K562 (cell line): ENCODE data around the gene SART1. TPM values are rescaled to one million over a fixed set of nuclear protein-coding genes. Genes with fewer than 3 reads are reported as not detected.

Experiments used
- ATAC-seq: fragments of 200-7000 bp; cut with Tn5 transposase; 3 replicates; pipeline ENCODE4 v1.9.1; 2020; ENCODE audit warnings: moderate library complexity
- BruUV-seq: library from RNA; stranded (reverse); fragments of 400-500 nt; replicated peaks from 2 replicates; lab custom pipeline; 2021; lab: Mats Ljungman, UMichigan
- CTCF ChIA-PET: fragments of 300-600 bp; formaldehyde crosslinking; extraction: SDS; loops from one replicate; lab custom pipeline; 2021; ENCODE audit warnings: low intra/inter-chr PET ratio; lab: Yijun Ruan, JAX
- POLR2A ChIA-PET: fragments of 300-600, 350-650 bp; sonication (Branson Sonifier 250); formaldehyde crosslinking; extraction: SDS; loops from one replicate; lab custom pipeline; 2021; ENCODE audit warnings: antibody characterized with exemption, inconsistent platforms; lab: Yijun Ruan, JAX
- DNase-seq, 4 experiments: peaks; one replicate each; pipeline versions ENCODE4 v3.0.0 to v3.0.0-alpha.2; 2011 to 2018; ENCODE audit warnings: low spot score in 3 of 4, mixed read lengths in 3 of 4; ENCODE audit errors: extremely low read depth in 1 of 4
- FAIRE-seq: peaks from 2 replicates; lab custom pipeline; 2011; peaks lifted over from hg19 to GRCh38; lab: Jason Lieb, UNC
- H2AFZ ChIP-seq: 2 replicates; pipeline ENCODE4 v1.6.0; 2011; ENCODE audit warnings: low read depth, low read length, control low read depth, inconsistent platforms
- H3K27ac ChIP-seq: fragments of 200-600 bp; 3 replicates; pipeline ENCODE4 v1.8.0; 2011; ENCODE audit warnings: low read depth, mild to moderate bottlenecking, control low read depth, inconsistent platforms, low read length, moderate library complexity, mixed read lengths; ENCODE audit errors: extremely low read depth
- H3K27me3 ChIP-seq, 2 experiments: fragments of 300-600 bp in 1 of 2; 2 replicates in 1 of 2; 3 replicates in 1 of 2; pipeline versions ENCODE4 v1.6.0 to v1.8.0; 2011; ENCODE audit warnings: inconsistent platforms in 2 of 2, low read length in 2 of 2, mild to moderate bottlenecking in 1 of 2, mixed read lengths in 1 of 2, moderate library complexity in 1 of 2; ENCODE audit not compliant: control insufficient read depth in 2 of 2, insufficient read depth in 2 of 2
- H3K36me3 ChIP-seq: fragments of 300-600 bp; 3 replicates; pipeline ENCODE4 v1.8.0; 2011; ENCODE audit warnings: mild to moderate bottlenecking, low read length, inconsistent platforms; ENCODE audit not compliant: control insufficient read depth, insufficient read depth
- H3K4me1 ChIP-seq, 2 experiments: fragments of 200-600 bp in 1 of 2; replicated peaks in 1 of 2; 2 replicates in 1 of 2; 3 replicates in 1 of 2; pipeline versions ENCODE4 v1.5.1 to v1.8.0; 2011; ENCODE audit warnings: inconsistent platforms in 2 of 2, low read length in 2 of 2, mild to moderate bottlenecking in 1 of 2, mixed read lengths in 1 of 2, moderate library complexity in 1 of 2; ENCODE audit not compliant: control insufficient read depth in 2 of 2, insufficient read depth in 2 of 2
- H3K4me2 ChIP-seq: 2 replicates; pipeline ENCODE4 v1.6.1; 2011; ENCODE audit warnings: low read length, control low read depth, inconsistent platforms, mixed read lengths; ENCODE audit not compliant: insufficient read depth
- H3K4me3 ChIP-seq: fragments of 200-600 bp; sonication (generic), shearing (Covaris generic); 2 replicates; pipeline ENCODE4 v1.5.1; 2016; ENCODE audit warnings: control low read depth, inconsistent platforms
- H3K79me2 ChIP-seq: fragments of 200-600 bp; 3 replicates; pipeline ENCODE4 v1.8.0; 2011; ENCODE audit warnings: low read length, inconsistent platforms; ENCODE audit not compliant: control insufficient read depth, insufficient read depth
- H3K9ac ChIP-seq, 2 experiments: 2 replicates each; pipeline versions ENCODE4 v1.6.0 to v1.6.1; 2011; ENCODE audit warnings: low read depth in 2 of 2, low read length in 2 of 2, control low read depth in 1 of 2, inconsistent platforms in 1 of 2, mild to moderate bottlenecking in 1 of 2, mixed read lengths in 1 of 2; ENCODE audit not compliant: insufficient read depth in 1 of 2
- H3K9me1 ChIP-seq: one replicate; pipeline ENCODE4 v1.6.0; 2011; ENCODE audit warnings: inconsistent platforms, mild to moderate bottlenecking, low read length, moderate library complexity; ENCODE audit not compliant: control insufficient read depth, insufficient read depth
- H3K9me3 ChIP-seq: replicated peaks from 2 replicates; pipeline ENCODE4 v1.5.1; 2011; ENCODE audit warnings: low read depth, low read length, inconsistent platforms; ENCODE audit not compliant: control insufficient read depth, insufficient read depth
- H4K20me1 ChIP-seq: replicated peaks from 2 replicates; pipeline ENCODE4 v1.6.1; 2011; ENCODE audit warnings: low read length, inconsistent platforms, mixed read lengths; ENCODE audit not compliant: control insufficient read depth, insufficient read depth
- CBX8 ChIP-seq: fragments of 200-600 bp; sonication (generic); IDR thresholded peaks from 2 replicates; pipeline ENCODE4 v1.6.1; 2012; ENCODE audit warnings: borderline replicate concordance, mixed run types, low read depth, mild to moderate bottlenecking, moderate library complexity, mixed read lengths, low read length, control low read depth, inconsistent platforms; ENCODE audit not compliant: poor library complexity, severe bottlenecking; ENCODE audit errors: extremely low read depth
- JUND ChIP-seq, 2 experiments: IDR thresholded peaks; 2 replicates in 1 of 2; 3 replicates in 1 of 2; pipeline ENCODE4 v1.6.1; 2011; ENCODE audit warnings: borderline replicate concordance in 2 of 2, low read depth in 2 of 2, low read length in 2 of 2, improper control_type of control experiment in 1 of 2, missing biosample characterization in 1 of 2, missing genetic modification characterization in 1 of 2, missing genetic modification reagents in 1 of 2
- MBD2 ChIP-seq: sonication (generic); IDR thresholded peaks from 2 replicates; pipeline ENCODE4 v1.6.1; 2016; ENCODE audit warnings: low read depth, borderline replicate concordance
- PURB ChIP-seq: sonication (generic); formaldehyde crosslinking; IDR thresholded peaks from 2 replicates; pipeline ENCODE4 v1.9.0; 2021; ENCODE audit warnings: low read depth, mild to moderate bottlenecking, missing genetic modification reagents
- REST ChIP-seq, 2 experiments: fragments of 450-650 bp; formaldehyde crosslinking in 1 of 2; IDR thresholded peaks; 2 replicates each; pipeline versions ENCODE4 v1.4.0 to v1.6.1; 2014 to 2020; ENCODE audit warnings: mild to moderate bottlenecking in 2 of 2, borderline replicate concordance in 1 of 2, low read depth in 1 of 2
- SOX6 ChIP-seq: fragments of 450-650 bp; IDR thresholded peaks from 2 replicates; pipeline ENCODE4 v1.6.1; 2014; ENCODE audit warnings: mild to moderate bottlenecking
- ZNF263 ChIP-seq: sonication (generic); formaldehyde crosslinking; IDR thresholded peaks from 2 replicates; pipeline ENCODE4 v1.8.0; 2022; ENCODE audit warnings: mild to moderate bottlenecking, missing genetic modification reagents, borderline replicate concordance
- whole genome bisulfite sequencing: fragments of 100-300 bp; shearing (Covaris generic); methylation state at CpG from one replicate; pipeline ENCODE4 v1.1.6; 2016; ENCODE audit warnings: low coverage, mixed read lengths; ENCODE audit not compliant: insufficient coverage; ENCODE audit errors: missing lambda C conversion rate; 5-methylcytosine and 5-hydroxymethylcytosine counted together
- in situ Hi-C: fragments of 300-500 bp; cut with MboI; formaldehyde crosslinking; loops from 4 replicates; pipeline ENCODE4 v1.15.0; 2018; ENCODE audit warnings: inconsistent platforms, mixed read lengths
- intact Hi-C: fragments of 100-400 bp; cut with micrococcal nuclease; formaldehyde crosslinking; loops from 2 replicates; pipeline ENCODE4 v1.14.2; 2022
- polyA plus RNA-seq, 8 experiments: library from polyadenylated mRNA; depleted of rRNA in 4 of 8; stranded (reverse) in 5 of 8; unstranded in 3 of 8; fragments of >200 nt; fragmentation: Nextera tagmentation in 2 of 8; fragmentation: Illumina TruSeq in 1 of 8; extraction: Ambion mirVana in 2 of 8; extraction: Trizol in 1 of 8; gene quantifications; 2 replicates each; pipeline versions ENCODE4 v1.2.1 to v1.2.3, GENCODE V29; 2011 to 2014; ENCODE audit warnings: inconsistent platforms in 1 of 8, missing spikeins in 1 of 8
- total RNA-seq, 7 experiments: library from RNA; depleted of rRNA in 6 of 7; stranded (reverse); fragments of >200 nt in 6 of 7; fragmentation: Illumina TruSeq in 2 of 7; extraction: Trizol in 2 of 7; gene quantifications; 2 replicates each; pipeline versions ENCODE4 v1.2.1 to v1.2.3, GENCODE V29; 2011 to 2021; ENCODE audit warnings: low replicate concordance in 1 of 7

Gene SART1
- total and polyA plus RNA-seq, 9 of the 15 experiments (the other 6 are each of a cell fraction or from before 2014, with no cell fraction given), result 4.8 to 84.1 (median 31.7) TPM

- H3K4me2 ChIP-seq, result no peak overlapping the region
- TF ChIP-seq REST (IDR thresholded peaks at IDR 0.05; ENCODE audit: borderline replicate concordance) (peak; percentile 28), REST (CRISPR knock-in tag; IDR thresholded peaks at IDR 0.05; ENCODE audit: low read depth) (no peak), PURB (CRISPR knock-in tag) (no peak), JUND (IDR thresholded peaks at IDR 0.05; ENCODE audit: borderline replicate concordance, low read depth, low read length) (no peak), JUND (tag; IDR thresholded peaks at IDR 0.05; ENCODE audit: borderline replicate concordance, low read depth, low read length) (no peak), MBD2 (no peak), ZNF263 (CRISPR knock-in tag) (no peak), SOX6 (no peak), CBX8 (no peak)
- H4K20me1 ChIP-seq, result no peaks in the 10 kb centered on the region
- WGBS, result 15% methylated on average over 2 of the region's 2 CpGs
- ChIA-PET POLR2A (interaction anchor here (0.7 to 1.6 kb wide), 3 partner anchors 33 to 260 kb away, joined by 3 to 5 read pairs (median 3); no protein-coding TSS in a partner anchor), CTCF (no interaction called here)
- peaks cover 20% of the 10 kb centered on the region; the same call in 1 of the 3 replicates for H3K36me3 ChIP-seq
- ATAC-seq (no peak), FAIRE-seq (no peak), DNase-seq (no peak)
- no peaks in the 10 kb centered on the region for H3K9me3 ChIP-seq
- no peak overlapping the region for H3K4me3 ChIP-seq
- in situ Hi-C loops (no loop called here), intact Hi-C loops (no loop called here)
- peaks cover 2% of the 10 kb centered on the region; the same call in 1 of the 3 replicates for H3K79me2 ChIP-seq
- BruUV-seq, result no TSS peak
- H3K9me1 ChIP-seq, result no peaks in the 10 kb centered on the region
- no peak overlapping the region for H3K27ac ChIP-seq
- no peak overlapping the region for H3K9ac ChIP-seq
- H3K27me3 ChIP-seq, result no peaks in the 10 kb centered on the region
- H2AFZ ChIP-seq, result no peak overlapping the region
- H3K4me1 ChIP-seq, result peaks cover 15 to 40% of the 10 kb centered on the region in 2 experiments
Measured at GRCh38 chr11:65925397-65925796, 36.1 kb upstream of the SART1 start.
